ENCODE measurements around the gene PPIP5K2. TPM values are rescaled to one million over a fixed set of nuclear protein-coding genes. Genes with fewer than 3 reads are reported as not detected.

PPIP5K2 gene
- total and polyA plus RNA-seq, 12 donors: 16.1 to 86.5 (median 45.9) TPM

- TF ChIP-seq POLR2A (IDR thresholded peaks at IDR 0.05): no peak
- intact Hi-C loops (cut with DNase I): no loop called here
- Histone ChIP-seq H3K27ac (no peak overlapping the region), H3K36me3 (replicated peaks in 1 of 2) (no peaks in the 10 kb centered on the region), H3K4me1 (replicated peaks in 1 of 2) (peaks cover 0 to 7% of the 10 kb centered on the region in 2 donors), H3K9me3 (replicated peaks in 1 of 3) (peaks cover 0 to 5% (median 0%) of the 10 kb centered on the region in 3 donors), H3K4me3 (no peak overlapping the region), H3K27me3 (no peaks in the 10 kb centered on the region)
- 66 to 73% (median 69%) methylated on average over 1 of the region's 1 CpG for WGBS, 4 donors
- no peak for DNase-seq
Observed at GRCh38 chr5:103093727-103094126, 26.4 kb upstream of the PPIP5K2 start.

- TF ChIP-seq POLR2A (IDR thresholded peaks at IDR 0.05) (no peak), CTCF (IDR thresholded peaks at IDR 0.05) (no peak)
- DNase-seq: no peak
- H3K27ac ChIP-seq: no peak overlapping the region
- H3K27me3 ChIP-seq: no peaks in the 10 kb centered on the region
- H3K36me3 ChIP-seq (replicated peaks in 1 of 2): no peaks in the 10 kb centered on the region
- 80 to 84% (median 81%) methylated on average over 2 of the region's 2 CpGs for WGBS, 4 donors
- intact Hi-C loops (cut with DNase I): no loop called here
- H3K4me3 ChIP-seq: no peak overlapping the region
- H3K4me1 ChIP-seq (replicated peaks in 1 of 2): peaks cover 0 to 7% of the 10 kb centered on the region in 2 donors
- peaks cover 0 to 5% (median 0%) of the 10 kb centered on the region in 3 donors for H3K9me3 ChIP-seq (replicated peaks in 1 of 3)
Observed at GRCh38 chr5:103094737-103095136, 25.4 kb upstream of the PPIP5K2 start.

DNA sequence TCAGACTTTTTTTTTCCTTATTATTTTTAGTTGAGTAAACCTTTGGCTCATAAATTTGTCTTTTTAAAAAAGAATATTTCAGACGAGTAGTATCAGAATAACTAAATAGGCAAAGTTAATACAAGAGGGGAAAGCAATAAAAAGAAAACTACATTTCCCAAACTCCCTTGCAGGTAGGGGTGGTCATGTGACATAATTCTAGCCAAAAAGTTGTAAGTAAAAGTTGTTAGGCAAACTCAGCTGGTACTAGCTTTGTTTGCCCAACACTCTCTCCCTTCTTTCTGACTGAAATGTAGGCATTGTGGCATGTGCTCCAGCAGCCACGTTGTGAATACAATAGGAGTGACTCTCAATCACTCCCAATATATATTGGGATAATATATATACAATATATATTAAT lies 21.1 kb upstream of the PPIP5K2 start:
- Histone ChIP-seq H3K27ac (no peak overlapping the region), H3K9me3 (replicated peaks in 1 of 3) (peaks cover 0 to 1% (median 0%) of the 10 kb centered on the region in 3 donors), H3K36me3 (replicated peaks in 1 of 2) (no peaks in the 10 kb centered on the region), H3K27me3 (no peaks in the 10 kb centered on the region), H3K4me1 (replicated peaks in 1 of 2) (peaks cover 0 to 2% of the 10 kb centered on the region in 2 donors), H3K4me3 (no peak overlapping the region)
- WGBS, 4 donors: 76 to 89% (median 83%) methylated on average over 2 of the region's 2 CpGs
- no peak for DNase-seq
- intact Hi-C loops (cut with DNase I): no loop called here
- TF ChIP-seq POLR2A (IDR thresholded peaks at IDR 0.05): no peak
- TF ChIP-seq CTCF (IDR thresholded peaks at IDR 0.05): no peak

DNA sequence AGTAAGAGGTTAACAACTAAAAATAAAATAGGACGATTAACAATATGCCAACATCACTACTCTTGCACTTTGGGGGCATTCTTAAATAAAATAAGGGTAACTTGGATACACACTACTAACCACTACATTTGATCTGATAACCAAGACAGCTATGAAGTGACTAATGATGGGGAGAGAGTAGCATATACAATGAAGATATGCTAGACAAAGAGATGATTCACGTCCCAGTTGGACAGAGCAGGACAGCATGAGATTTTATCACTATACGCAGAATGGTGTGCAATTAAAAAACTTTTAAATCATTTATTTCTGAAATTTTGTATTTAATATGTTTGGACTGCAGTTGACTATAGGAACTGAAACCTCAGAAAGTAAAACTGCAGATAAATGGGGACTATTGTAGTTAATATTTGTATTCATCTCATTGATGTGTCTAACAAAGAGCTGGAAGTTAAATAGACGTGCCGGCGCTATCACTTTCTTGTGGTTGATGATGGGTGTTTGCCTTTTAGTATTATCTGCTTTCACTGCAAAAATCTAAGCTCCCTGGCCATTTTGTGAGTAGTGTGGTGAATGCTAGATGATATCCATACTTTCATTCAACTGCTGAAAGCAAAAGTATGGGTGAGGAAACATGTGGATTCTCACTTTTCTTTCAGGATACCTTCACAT lies 18.9 kb upstream of the PPIP5K2 start:
- DNase-seq: no peak
- Histone ChIP-seq H3K36me3 (replicated peaks in 1 of 2) (no peaks in the 10 kb centered on the region), H3K27ac (no peak overlapping the region), H3K4me3 (no peak overlapping the region), H3K27me3 (no peaks in the 10 kb centered on the region), H3K4me1 (replicated peaks in 1 of 2) (no peaks in the 10 kb centered on the region), H3K9me3 (replicated peaks in 1 of 3) (no peaks in the 10 kb centered on the region)
- intact Hi-C loops (cut with DNase I): no loop called here
- TF ChIP-seq CTCF (IDR thresholded peaks at IDR 0.05): no peak
- no peak for TF ChIP-seq POLR2A (IDR thresholded peaks at IDR 0.05)
- 95 to 96% (median 96%) methylated on average over 6 of the region's 6 CpGs for WGBS, 4 donors

DNA sequence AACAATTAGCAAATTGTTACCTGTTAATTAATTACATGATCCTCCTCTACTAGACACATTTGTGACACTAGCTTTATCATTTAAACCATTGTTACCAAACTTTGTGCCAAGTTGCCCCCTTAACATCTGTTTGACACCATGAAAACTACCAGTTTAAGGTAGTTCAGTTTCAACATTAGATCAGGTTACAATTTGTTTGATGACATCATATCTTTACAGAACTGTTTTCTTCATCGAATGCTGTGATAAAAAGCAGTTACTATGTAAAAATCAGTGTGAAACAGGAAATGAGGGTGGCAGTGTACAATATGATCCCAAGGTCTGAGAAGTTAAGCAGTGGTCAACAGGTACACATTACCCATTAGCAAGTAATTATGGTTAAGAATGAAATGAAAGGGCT lies 17.9 kb upstream of the PPIP5K2 start:
- Histone ChIP-seq H3K36me3 (replicated peaks in 1 of 2) (no peaks in the 10 kb centered on the region), H3K9me3 (replicated peaks in 1 of 3) (no peaks in the 10 kb centered on the region), H3K4me1 (replicated peaks in 1 of 2) (peaks cover 0 to 1% of the 10 kb centered on the region in 2 donors), H3K27me3 (no peaks in the 10 kb centered on the region), H3K4me3 (no peak overlapping the region), H3K27ac (no peak overlapping the region)
- 91 to 95% (median 93%) methylated on average over 1 of the region's 1 CpG for WGBS, 4 donors
- no peak for DNase-seq
- intact Hi-C loops (cut with DNase I): no loop called here
- TF ChIP-seq POLR2A (IDR thresholded peaks at IDR 0.05) (no peak), CTCF (IDR thresholded peaks at IDR 0.05) (no peak)
